Activated T-cell treated with anti-CD3 and anti-CD28 coated beads, Interleukin-2, amount 50 U/mL, for 72 hours (primary cell): Measurements from ENCODE around the gene PTPN23. TPM values are rescaled to one million over a fixed set of nuclear protein-coding genes. Genes with fewer than 3 reads are reported as not detected.
A peak's percentile ranks its signal among the peaks of the same experiment; 100 is the strongest.

Experiments
- ATAC-seq, 2 donors: fragments of 150-1000 bp; cut with Tn5 transposase; replicated peaks in 1 of 2; 2 replicates each; pipeline ENCODE4 v1.10.0; 2021; ENCODE audit warnings: moderate library complexity in 2 of 2, mild to moderate bottlenecking in 1 of 2
- DNase-seq, 2 donors: peaks; one replicate each; pipeline ENCODE4 v3.0.0; 2021 to 2022; ENCODE audit warnings: mixed read lengths in 1 of 2
- H3K27ac Mint-ChIP-seq: one replicate; pipeline ENCODE4 v1.8.0; 2022; ENCODE audit warnings: mild to moderate bottlenecking, moderate library complexity, mixed read lengths
- H3K27me3 Mint-ChIP-seq: one replicate; pipeline ENCODE4 v1.8.0; 2022; ENCODE audit warnings: low read depth, mixed read lengths
- H3K36me3 Mint-ChIP-seq, 2 donors: one replicate each; pipeline ENCODE4 v1.8.0; 2022; ENCODE audit warnings: mixed read lengths in 2 of 2, mild to moderate bottlenecking in 1 of 2; ENCODE audit not compliant: insufficient read depth in 2 of 2
- H3K4me1 Mint-ChIP-seq: one replicate; pipeline ENCODE4 v1.8.0; 2022; ENCODE audit warnings: low read depth, mixed read lengths
- H3K4me3 Mint-ChIP-seq, 2 donors: one replicate each; pipeline ENCODE4 v1.8.0; 2022; ENCODE audit warnings: mild to moderate bottlenecking in 2 of 2, mixed read lengths in 2 of 2, moderate library complexity in 2 of 2
- H3K9me3 Mint-ChIP-seq, 2 donors: one replicate each; pipeline ENCODE4 v1.8.0; 2022; ENCODE audit warnings: mixed read lengths in 2 of 2
- total RNA-seq, 2 donors: library from RNA; stranded (reverse); gene quantifications; one replicate each; pipeline ENCODE4 v1.2.3, GENCODE V29; 2022

The PTPN23 gene
- total RNA-seq = 10 to 100 TPM; 24.1 to 38.8 TPM

DNA sequence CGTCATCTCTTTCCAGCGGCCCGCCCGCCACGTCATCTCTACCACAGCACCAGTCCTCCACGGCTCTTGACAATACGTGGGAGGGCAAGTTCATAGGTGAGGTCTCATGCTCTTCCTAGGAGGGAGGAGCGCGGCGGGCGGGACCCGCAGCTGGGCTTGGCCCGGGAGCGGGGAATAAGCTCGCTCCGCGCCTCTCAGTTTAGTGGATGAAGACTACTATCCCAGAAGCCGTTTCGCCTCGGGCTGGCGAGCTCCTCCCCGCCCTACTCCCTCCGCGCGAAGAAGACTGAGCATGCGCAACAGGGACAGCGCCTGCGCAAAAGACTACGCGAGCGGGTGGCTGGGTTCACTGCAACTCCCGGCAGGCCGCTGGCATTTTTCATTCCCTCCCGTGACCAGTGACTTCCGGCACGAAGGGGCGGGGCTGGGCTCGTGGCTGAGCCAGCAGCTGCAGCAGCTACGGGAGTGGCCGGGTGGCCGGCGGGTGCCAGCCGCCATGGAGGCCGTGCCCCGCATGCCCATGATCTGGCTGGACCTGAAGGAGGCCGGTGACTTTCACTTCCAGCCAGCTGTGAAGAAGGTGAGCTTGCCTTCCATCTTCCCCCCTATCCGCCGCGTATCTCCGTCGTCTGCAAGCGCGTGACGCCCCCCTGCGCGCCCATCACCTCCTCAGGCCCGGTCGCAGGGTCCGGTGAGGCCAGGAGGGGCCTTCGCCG, at the start of gene PTPN23:
PTPN23 (plus strand) TSS at position 421 of the 716 bp plus-strand sequence; CDS start at position 497, 76 bp downstream.
- H3K36me3 Mint-ChIP-seq = peaks cover 3 to 8% of the 10 kb centered on the region in 2 donors
- peaks cover 58% of the 10 kb centered on the region for H3K4me1 Mint-ChIP-seq
- ATAC-seq (peak; percentile 84 to 85), DNase-seq (peak; percentile 98)
- H3K27ac Mint-ChIP-seq = peak within 1 kb of the TSS; percentile 100
- H3K9me3 Mint-ChIP-seq = no peaks in the 10 kb centered on the region
- peak within 1 kb of the TSS; percentile 99 to 100 for H3K4me3 Mint-ChIP-seq
- H3K27me3 Mint-ChIP-seq = no peaks in the 10 kb centered on the region

GRCh38 chr3:47333907-47334306, 46.9 kb upstream of the PTPN23 start:
- Mint-ChIP-seq H3K27ac (no peak overlapping the region), H3K9me3 (no peaks in the 10 kb centered on the region), H3K36me3 (peaks cover 3 to 29% of the 10 kb centered on the region in 2 donors), H3K4me3 (no peak overlapping the region), H3K4me1 (no peaks in the 10 kb centered on the region), H3K27me3 (no peaks in the 10 kb centered on the region)
- ATAC-seq = no peak
- DNase-seq = no peak

DNA sequence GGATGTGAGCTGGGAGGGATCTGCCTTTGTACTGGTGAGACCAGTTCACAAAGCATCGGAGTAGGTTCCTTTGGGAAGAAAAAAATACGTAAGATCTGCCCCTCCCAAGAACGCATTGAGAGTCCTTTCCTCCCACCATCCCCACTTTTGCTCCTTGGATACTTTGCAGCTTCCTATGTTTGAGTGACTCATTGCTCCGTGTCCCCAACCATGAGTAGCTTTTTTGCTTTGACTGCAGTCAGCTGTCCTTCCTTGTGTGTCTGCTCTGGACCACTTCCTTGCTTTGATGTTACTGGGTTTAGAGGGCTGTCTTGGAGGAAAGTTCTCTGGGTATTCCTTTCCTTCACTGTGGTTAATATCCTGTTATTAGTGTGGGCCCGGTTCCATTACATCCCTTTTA, 43.2 kb upstream of the PTPN23 start:
- Mint-ChIP-seq H3K9me3 (no peaks in the 10 kb centered on the region), H3K27me3 (no peaks in the 10 kb centered on the region), H3K4me1 (no peaks in the 10 kb centered on the region), H3K27ac (no peak overlapping the region), H3K4me3 (no peak overlapping the region), H3K36me3 (peaks cover 0 to 22% of the 10 kb centered on the region in 2 donors)
- ATAC-seq (no peak), DNase-seq (no peak)

DNA sequence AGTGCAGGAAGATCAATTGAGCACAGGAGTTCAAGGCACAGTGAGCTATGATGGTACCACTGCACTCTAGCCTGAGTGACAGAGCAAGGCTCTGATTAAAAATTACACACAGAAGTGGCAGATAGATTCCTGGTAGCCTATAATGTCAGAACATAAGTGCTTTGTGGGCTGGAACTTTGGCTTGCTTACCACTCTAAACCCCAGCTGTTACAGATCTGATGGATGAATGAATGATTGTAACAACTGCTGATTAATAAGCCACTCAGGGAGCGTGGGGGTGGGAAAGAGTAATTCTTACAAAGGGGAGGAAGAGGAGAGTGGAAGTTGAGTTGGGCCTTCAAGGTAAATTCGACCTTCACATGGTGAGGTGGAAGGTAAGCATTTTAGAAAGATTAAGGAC, 40.9 kb upstream of the PTPN23 start:
- Mint-ChIP-seq H3K4me3 (no peak overlapping the region), H3K27ac (no peak overlapping the region), H3K9me3 (no peaks in the 10 kb centered on the region), H3K4me1 (no peaks in the 10 kb centered on the region), H3K36me3 (peaks cover 0 to 17% of the 10 kb centered on the region in 2 donors), H3K27me3 (no peaks in the 10 kb centered on the region)
- DNase-seq (no peak), ATAC-seq (no peak)

GRCh38 chr3:47340866-47341265, 40.0 kb upstream of the PTPN23 start:
- Mint-ChIP-seq H3K27ac (no peak overlapping the region), H3K36me3 (peaks cover 0 to 17% of the 10 kb centered on the region in 2 donors), H3K4me3 (no peak overlapping the region), H3K4me1 (no peaks in the 10 kb centered on the region), H3K27me3 (no peaks in the 10 kb centered on the region), H3K9me3 (no peaks in the 10 kb centered on the region)
- DNase-seq = no peak
- ATAC-seq = no peak

- H3K27ac Mint-ChIP-seq = no peak overlapping the region
- no peaks in the 10 kb centered on the region for H3K4me1 Mint-ChIP-seq
- no peak for DNase-seq
- ATAC-seq = no peak
- H3K4me3 Mint-ChIP-seq = no peak overlapping the region
- no peaks in the 10 kb centered on the region for H3K27me3 Mint-ChIP-seq
- H3K9me3 Mint-ChIP-seq = no peaks in the 10 kb centered on the region
- H3K36me3 Mint-ChIP-seq = peaks cover 0 to 8% of the 10 kb centered on the region in 2 donors
These were observed 38.7 kb upstream of the PTPN23 start for GRCh38 chr3:47342151-47342550.

DNA sequence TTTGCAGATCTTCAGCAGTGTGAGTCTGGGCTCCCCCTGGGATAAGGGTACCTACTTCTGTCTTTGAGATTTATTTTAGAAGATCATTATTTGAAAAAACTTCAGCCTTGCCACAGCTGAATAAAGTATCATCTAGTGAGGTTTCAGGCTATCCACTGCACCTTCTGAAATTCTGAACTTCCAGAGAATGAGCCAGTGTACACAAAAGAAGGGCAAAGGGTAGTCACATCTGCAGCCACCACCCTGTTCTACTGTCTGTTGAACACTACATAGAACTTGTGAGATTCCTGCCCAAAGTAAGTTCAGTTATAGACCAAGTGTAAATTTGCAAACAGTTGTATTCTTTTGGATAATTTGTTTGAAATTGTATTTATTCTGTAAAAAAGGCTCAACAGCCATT, 38.0 kb upstream of the PTPN23 start:
- Mint-ChIP-seq H3K4me1 (no peaks in the 10 kb centered on the region), H3K27ac (no peak overlapping the region), H3K9me3 (no peaks in the 10 kb centered on the region), H3K4me3 (no peak overlapping the region), H3K36me3 (peaks cover 0 to 7% of the 10 kb centered on the region in 2 donors), H3K27me3 (no peaks in the 10 kb centered on the region)
- no peak for DNase-seq
- ATAC-seq = no peak

DNA sequence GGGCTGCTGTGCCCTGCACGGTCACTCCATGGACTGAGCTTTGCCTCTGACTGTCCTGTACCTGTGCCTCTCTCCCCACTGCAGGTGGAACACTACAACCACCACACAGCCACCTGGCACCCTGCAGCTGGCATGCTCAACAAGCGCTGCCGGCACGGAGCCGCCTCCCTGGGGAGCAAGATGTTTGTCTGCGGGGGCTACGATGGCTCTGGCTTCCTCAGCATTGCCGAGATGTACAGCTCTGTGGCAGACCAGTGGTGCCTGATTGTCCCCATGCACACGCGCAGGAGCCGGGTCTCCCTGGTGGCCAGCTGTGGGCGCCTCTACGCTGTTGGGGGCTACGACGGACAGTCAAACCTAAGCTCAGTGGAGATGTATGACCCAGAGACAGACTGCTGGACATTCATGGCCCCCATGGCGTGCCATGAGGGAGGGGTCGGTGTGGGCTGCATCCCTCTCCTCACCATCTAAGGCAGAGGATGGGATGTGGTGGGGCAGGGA, 37.3 kb upstream of the PTPN23 start:
- H3K4me1 Mint-ChIP-seq = no peaks in the 10 kb centered on the region
- H3K27ac Mint-ChIP-seq = no peak overlapping the region
- no peaks in the 10 kb centered on the region for H3K27me3 Mint-ChIP-seq
- ATAC-seq (no peak), DNase-seq (no peak)
- H3K9me3 Mint-ChIP-seq = no peaks in the 10 kb centered on the region
- H3K4me3 Mint-ChIP-seq = no peak overlapping the region
- H3K36me3 Mint-ChIP-seq = peaks cover 0 to 6% of the 10 kb centered on the region in 2 donors

- Mint-ChIP-seq H3K27me3 (no peaks in the 10 kb centered on the region), H3K9me3 (no peaks in the 10 kb centered on the region), H3K36me3 (no peaks in the 10 kb centered on the region), H3K4me3 (no peak overlapping the region), H3K4me1 (no peaks in the 10 kb centered on the region), H3K27ac (no peak overlapping the region)
- no peak for ATAC-seq
- no peak for DNase-seq
These were observed 35.9 kb upstream of the PTPN23 start for GRCh38 chr3:47344971-47345370.

DNA sequence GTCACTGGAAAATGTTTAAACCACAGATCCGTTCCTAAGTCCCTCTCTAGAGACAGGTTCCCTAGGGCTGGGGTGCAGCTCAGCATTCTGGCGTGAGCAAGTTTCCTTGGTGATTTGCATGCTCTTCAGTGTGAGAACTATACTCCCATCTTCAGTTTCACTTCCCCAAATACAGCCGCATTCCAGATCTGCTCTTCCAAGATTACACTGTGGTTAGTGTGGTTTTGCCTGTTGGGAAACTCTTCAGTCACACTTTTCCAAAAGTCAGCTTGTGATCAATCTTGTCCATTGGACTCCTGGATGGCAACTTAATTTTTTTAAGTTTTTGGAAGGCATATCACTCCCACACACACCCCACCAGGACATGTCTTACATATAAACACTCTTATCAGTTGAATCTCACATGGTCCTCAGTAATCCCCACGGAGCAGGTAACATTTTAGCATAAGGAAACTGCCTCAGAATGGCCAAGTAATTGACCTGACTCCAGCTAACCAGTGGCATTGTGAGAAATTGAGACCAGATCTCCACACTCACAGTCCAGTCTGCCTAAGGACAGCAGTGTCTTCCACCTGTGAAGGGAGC, 33.5 kb upstream of the PTPN23 start:
- Mint-ChIP-seq H3K9me3 (no peaks in the 10 kb centered on the region), H3K4me3 (no peak overlapping the region), H3K27me3 (no peaks in the 10 kb centered on the region), H3K27ac (no peak overlapping the region), H3K4me1 (no peaks in the 10 kb centered on the region), H3K36me3 (no peaks in the 10 kb centered on the region)
- no peak for DNase-seq
- ATAC-seq = no peak

- no peak overlapping the region for H3K4me3 Mint-ChIP-seq
- no peaks in the 10 kb centered on the region for H3K27me3 Mint-ChIP-seq
- DNase-seq = no peak
- H3K27ac Mint-ChIP-seq = no peak overlapping the region
- no peaks in the 10 kb centered on the region for H3K9me3 Mint-ChIP-seq
- H3K4me1 Mint-ChIP-seq = no peaks in the 10 kb centered on the region
- H3K36me3 Mint-ChIP-seq = no peaks in the 10 kb centered on the region
- ATAC-seq = no peak
These were observed 32.2 kb upstream of the PTPN23 start for GRCh38 chr3:47348411-47349154.

- H3K27ac Mint-ChIP-seq = no peak overlapping the region
- H3K27me3 Mint-ChIP-seq = no peaks in the 10 kb centered on the region
- no peak for ATAC-seq
- peaks cover 4 to 6% of the 10 kb centered on the region in 2 donors for H3K9me3 Mint-ChIP-seq
- H3K36me3 Mint-ChIP-seq = peaks cover 7 to 19% of the 10 kb centered on the region in 2 donors
- no peak for DNase-seq
- no peak overlapping the region for H3K4me3 Mint-ChIP-seq
- no peaks in the 10 kb centered on the region for H3K4me1 Mint-ChIP-seq
These were observed 25.8 kb upstream of the PTPN23 start for GRCh38 chr3:47355010-47355409.

DNA sequence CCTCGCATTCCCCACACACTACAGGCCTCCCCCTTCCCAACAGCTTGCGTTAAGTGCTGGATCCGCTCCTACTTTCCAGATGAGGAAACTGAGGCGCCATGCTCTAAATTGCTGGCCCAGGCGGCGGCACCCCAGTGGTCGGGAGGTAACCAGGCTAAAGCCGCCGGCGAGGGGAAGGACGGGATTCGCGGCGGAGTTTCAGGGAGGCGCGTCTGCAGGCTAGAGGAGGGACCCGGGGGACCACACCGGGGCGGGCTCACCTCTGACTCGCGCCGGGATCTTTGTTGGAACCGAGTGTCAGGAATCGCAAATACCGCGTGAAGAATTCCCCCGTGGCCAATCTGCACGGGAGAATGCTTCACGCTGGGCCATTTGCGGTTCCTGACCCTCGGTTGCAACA, 24.6 kb upstream of the PTPN23 start:
- Mint-ChIP-seq H3K27ac (no peak overlapping the region), H3K36me3 (peaks cover 12 to 24% of the 10 kb centered on the region in 2 donors), H3K4me3 (no peak overlapping the region), H3K9me3 (peaks cover 8 to 10% of the 10 kb centered on the region in 2 donors), H3K4me1 (no peaks in the 10 kb centered on the region), H3K27me3 (no peaks in the 10 kb centered on the region)
- ATAC-seq (no peak), DNase-seq (no peak)
